Nephron progenitor cell (in vitro differentiated cells): ENCODE results near the gene GPR152.

Experiments used
- DNase-seq: peaks from one replicate; pipeline ENCODE4 v3.0.0; 2021
- H3K27ac Mint-ChIP-seq: 2 replicates; pipeline ENCODE4 v1.8.0; 2021; ENCODE audit warnings: mild to moderate bottlenecking, moderate library complexity, mixed read lengths
- H3K27me3 Mint-ChIP-seq: 2 replicates; pipeline ENCODE4 v1.8.0; 2021; ENCODE audit warnings: mild to moderate bottlenecking, low read depth, mixed read lengths; ENCODE audit not compliant: poor library complexity
- H3K36me3 Mint-ChIP-seq: 2 replicates; pipeline ENCODE4 v1.8.0; 2021; ENCODE audit warnings: low read depth, mixed read lengths
- H3K4me1 Mint-ChIP-seq: 2 replicates; pipeline ENCODE4 v1.8.0; 2021; ENCODE audit warnings: mixed read lengths
- H3K4me3 Mint-ChIP-seq: 2 replicates; pipeline ENCODE4 v1.8.0; 2021; ENCODE audit warnings: mild to moderate bottlenecking, moderate library complexity, mixed read lengths
- H3K9me3 Mint-ChIP-seq: 2 replicates; pipeline ENCODE4 v1.8.0; 2021; ENCODE audit warnings: mild to moderate bottlenecking, moderate library complexity, mixed read lengths
- TF ChIP-seq, protein P1 (sequence below): fragments of 200-600 bp; sonication (generic); IDR thresholded peaks from 2 replicates; pipeline ENCODE4 v1.5.0; 2021; ENCODE audit warnings: antibody characterized with exemption

Gene GPR152

GRCh38 chr11:67493548-67494370 lies 41.2 kb upstream of the GPR152 start:
- no peak for DNase-seq
- H3K27me3 Mint-ChIP-seq: no peaks in the 10 kb centered on the region
- no peak overlapping the region for H3K4me3 Mint-ChIP-seq
- peaks cover 4% of the 10 kb centered on the region for H3K36me3 Mint-ChIP-seq
- H3K4me1 Mint-ChIP-seq: peaks cover 16% of the 10 kb centered on the region
- H3K9me3 Mint-ChIP-seq: no peaks in the 10 kb centered on the region
- TF ChIP-seq, protein P1, sequence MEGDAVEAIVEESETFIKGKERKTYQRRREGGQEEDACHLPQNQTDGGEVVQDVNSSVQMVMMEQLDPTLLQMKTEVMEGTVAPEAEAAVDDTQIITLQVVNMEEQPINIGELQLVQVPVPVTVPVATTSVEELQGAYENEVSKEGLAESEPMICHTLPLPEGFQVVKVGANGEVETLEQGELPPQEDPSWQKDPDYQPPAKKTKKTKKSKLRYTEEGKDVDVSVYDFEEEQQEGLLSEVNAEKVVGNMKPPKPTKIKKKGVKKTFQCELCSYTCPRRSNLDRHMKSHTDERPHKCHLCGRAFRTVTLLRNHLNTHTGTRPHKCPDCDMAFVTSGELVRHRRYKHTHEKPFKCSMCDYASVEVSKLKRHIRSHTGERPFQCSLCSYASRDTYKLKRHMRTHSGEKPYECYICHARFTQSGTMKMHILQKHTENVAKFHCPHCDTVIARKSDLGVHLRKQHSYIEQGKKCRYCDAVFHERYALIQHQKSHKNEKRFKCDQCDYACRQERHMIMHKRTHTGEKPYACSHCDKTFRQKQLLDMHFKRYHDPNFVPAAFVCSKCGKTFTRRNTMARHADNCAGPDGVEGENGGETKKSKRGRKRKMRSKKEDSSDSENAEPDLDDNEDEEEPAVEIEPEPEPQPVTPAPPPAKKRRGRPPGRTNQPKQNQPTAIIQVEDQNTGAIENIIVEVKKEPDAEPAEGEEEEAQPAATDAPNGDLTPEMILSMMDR: no peak
- no peak overlapping the region for H3K27ac Mint-ChIP-seq

DNA sequence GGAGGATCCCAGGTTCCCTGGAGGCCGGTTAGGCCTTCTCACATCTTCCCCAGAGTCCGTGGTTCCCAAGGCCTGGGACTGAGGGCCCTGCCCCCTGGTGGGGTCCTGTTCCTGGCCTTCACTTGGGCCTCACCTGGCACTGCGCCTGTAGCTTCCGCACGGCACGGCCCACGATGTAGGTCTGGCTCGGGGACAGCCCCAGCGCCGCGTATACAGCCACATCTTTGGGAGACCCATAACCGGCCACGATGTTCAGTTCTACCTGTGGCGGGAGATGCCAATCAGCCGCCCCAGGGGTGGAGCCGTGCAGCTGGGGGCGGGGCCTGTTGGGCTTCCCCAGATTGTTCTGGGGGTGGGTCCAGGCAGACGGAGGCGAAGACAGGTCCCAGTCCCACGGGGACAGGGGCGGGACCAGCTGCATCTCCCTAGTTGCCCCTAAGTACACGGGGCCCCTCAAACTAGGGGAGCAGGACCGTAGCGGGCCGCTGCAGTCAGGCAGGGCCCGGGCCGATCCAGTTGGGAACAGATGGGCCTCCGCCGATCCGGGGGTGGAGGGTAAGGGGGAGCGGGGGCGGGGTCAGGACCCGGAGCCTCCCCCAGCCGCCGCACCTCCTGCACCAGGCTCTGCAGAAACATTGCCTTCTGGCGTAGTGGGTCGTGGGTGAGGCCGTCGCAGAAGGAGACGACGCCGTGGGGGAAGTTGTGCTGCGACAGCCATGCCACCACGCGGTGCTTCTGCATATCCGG lies 40.4 kb upstream of the GPR152 start:
- H3K9me3 Mint-ChIP-seq: no peaks in the 10 kb centered on the region
- TF ChIP-seq, protein P1: no peak
- DNase-seq: no peak
- H3K36me3 Mint-ChIP-seq: peaks cover 6% of the 10 kb centered on the region
- no peak overlapping the region for H3K4me3 Mint-ChIP-seq
- no peak overlapping the region for H3K27ac Mint-ChIP-seq
- peaks cover 17% of the 10 kb centered on the region for H3K4me1 Mint-ChIP-seq
- H3K27me3 Mint-ChIP-seq: no peaks in the 10 kb centered on the region

GRCh38 chr11:67492069-67492727 lies 39.7 kb upstream of the GPR152 start:
- H3K4me3 Mint-ChIP-seq: no peak overlapping the region
- TF ChIP-seq, protein P1: no peak
- DNase-seq: no peak
- H3K27ac Mint-ChIP-seq: no peak overlapping the region
- H3K4me1 Mint-ChIP-seq: peaks cover 23% of the 10 kb centered on the region
- H3K36me3 Mint-ChIP-seq: peaks cover 14% of the 10 kb centered on the region
- H3K27me3 Mint-ChIP-seq: peaks cover under 1% of the 10 kb centered on the region
- H3K9me3 Mint-ChIP-seq: no peaks in the 10 kb centered on the region

DNA sequence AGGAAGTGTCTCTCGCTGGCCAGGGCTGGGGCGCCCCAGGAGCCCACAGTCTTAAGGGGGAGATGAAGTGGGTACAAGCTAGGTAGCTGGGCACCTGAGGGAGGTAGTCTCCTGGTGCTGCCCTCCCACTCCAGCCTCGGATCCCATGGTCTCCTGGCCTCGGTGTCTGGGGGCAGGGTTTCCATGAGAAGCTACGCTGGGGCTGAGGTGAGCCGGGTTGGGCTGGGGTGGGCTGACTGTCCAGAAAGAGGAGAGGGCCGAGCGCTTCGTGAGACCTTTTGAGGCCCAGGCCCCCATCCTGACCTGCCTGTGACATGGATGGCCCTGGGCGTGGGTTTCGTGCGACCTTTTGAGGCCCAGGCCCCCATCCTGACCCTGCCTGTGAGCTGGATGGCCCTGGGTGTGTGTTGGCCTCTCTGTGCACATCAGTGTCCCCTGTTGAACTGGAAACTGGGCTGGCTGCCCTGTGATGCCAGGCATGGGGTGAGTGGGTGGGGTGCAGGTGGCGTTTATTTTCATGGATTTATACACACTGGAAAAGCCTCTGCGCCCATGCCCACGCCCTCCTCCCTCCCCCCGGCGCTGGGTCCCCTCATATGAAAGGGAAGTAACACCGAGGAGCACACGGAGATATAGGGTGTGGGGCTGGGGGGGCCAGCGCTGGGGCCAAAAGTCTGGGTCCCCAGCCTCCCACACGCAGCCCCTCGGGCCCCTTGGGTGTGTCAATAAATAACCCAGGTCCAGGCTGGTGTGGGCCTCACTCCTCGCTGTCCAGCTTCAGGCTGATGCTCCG lies 38.9 kb upstream of the GPR152 start:
- TF ChIP-seq, protein P1: no peak
- peaks cover 14% of the 10 kb centered on the region for H3K36me3 Mint-ChIP-seq
- H3K9me3 Mint-ChIP-seq: no peaks in the 10 kb centered on the region
- peaks cover 24% of the 10 kb centered on the region for H3K4me1 Mint-ChIP-seq
- H3K4me3 Mint-ChIP-seq: no peak overlapping the region
- peaks cover 4% of the 10 kb centered on the region for H3K27me3 Mint-ChIP-seq
- DNase-seq: no peak
- H3K27ac Mint-ChIP-seq: peak overlapping the region; percentile 95

- peaks cover 32% of the 10 kb centered on the region for H3K4me1 Mint-ChIP-seq
- TF ChIP-seq, protein P1: no peak
- no peak overlapping the region for H3K4me3 Mint-ChIP-seq
- H3K36me3 Mint-ChIP-seq: peaks cover 19% of the 10 kb centered on the region
- no peak for DNase-seq
- H3K9me3 Mint-ChIP-seq: no peaks in the 10 kb centered on the region
- H3K27ac Mint-ChIP-seq: peak overlapping the region; percentile 95
- peaks cover 4% of the 10 kb centered on the region for H3K27me3 Mint-ChIP-seq
Observed at GRCh38 chr11:67490727-67491065, 38.2 kb upstream of the GPR152 start.
